Mucosa of stomach (tissue), 1 donor: Measurements from ENCODE around the gene MAT2B.

Experiments used
- H3K27me3 ChIP-seq: one replicate; pipeline ENCODE4 v1.7.0; 2013; ENCODE audit warnings: mild to moderate bottlenecking, low read length; ENCODE audit not compliant: control insufficient read depth, insufficient read depth
- H3K36me3 ChIP-seq: one replicate; pipeline ENCODE4 v1.7.0; 2013; ENCODE audit warnings: low read length; ENCODE audit not compliant: control insufficient read depth, insufficient read depth
- H3K4me1 ChIP-seq: one replicate; pipeline ENCODE4 v1.7.0; 2013; ENCODE audit warnings: mild to moderate bottlenecking, low read length; ENCODE audit not compliant: control insufficient read depth, insufficient read depth
- H3K4me3 ChIP-seq: one replicate; pipeline ENCODE4 v1.7.0; 2013; ENCODE audit warnings: low read length
- H3K9ac ChIP-seq: one replicate; pipeline ENCODE4 v1.7.0; 2013; ENCODE audit warnings: mild to moderate bottlenecking, low read length, moderate library complexity
- H3K9me3 ChIP-seq: one replicate; pipeline ENCODE4 v1.7.0; 2013; ENCODE audit warnings: mild to moderate bottlenecking, low read length, moderate library complexity; ENCODE audit not compliant: control insufficient read depth
- donor health status: Pancreatic carcinoma.

The MAT2B gene

GRCh38 chr5:163505368-163506094 is at the start of gene MAT2B:
MAT2B (plus strand) TSS chr5:163505619; CDS start chr5:163505687, 68 bp downstream.
- Histone ChIP-seq H3K4me3 (peak within 1 kb of the TSS; percentile 71), H3K9ac (peak within 1 kb of the TSS; percentile 91), H3K36me3 (no peaks in the 10 kb centered on the region), H3K27me3 (no peaks in the 10 kb centered on the region), H3K4me1 (peaks cover 4% of the 10 kb centered on the region), H3K9me3 (no peaks in the 10 kb centered on the region)

DNA sequence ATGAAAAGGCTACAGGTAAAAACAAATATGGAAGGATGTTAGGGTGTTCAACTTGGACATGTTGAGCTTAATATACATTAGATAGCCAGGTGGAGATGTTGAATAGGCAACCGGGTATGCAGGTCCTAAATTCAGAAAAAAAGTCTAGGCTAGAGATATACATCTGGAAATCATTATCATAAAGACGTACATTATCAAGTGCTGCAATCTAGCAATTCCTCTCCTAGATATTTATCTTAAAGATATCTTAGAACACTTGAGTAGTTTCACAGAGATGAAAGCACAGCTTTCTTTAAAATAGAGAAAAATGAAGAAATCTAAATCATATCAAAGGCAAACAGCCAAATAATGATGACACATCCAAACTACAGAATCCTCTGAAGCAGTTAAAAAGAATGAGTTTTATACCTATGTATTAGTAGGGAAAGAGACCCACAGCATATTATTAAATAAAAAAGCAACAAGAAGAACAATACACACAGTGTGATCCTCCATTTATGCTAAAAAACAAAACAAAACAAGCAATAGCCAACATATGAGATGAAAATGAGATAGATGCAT is 49.3 kb upstream of the MAT2B start:
- Histone ChIP-seq H3K36me3 (no peaks in the 10 kb centered on the region), H3K9ac (no peak overlapping the region), H3K4me3 (no peak overlapping the region), H3K4me1 (peaks cover 4% of the 10 kb centered on the region), H3K27me3 (no peaks in the 10 kb centered on the region), H3K9me3 (no peaks in the 10 kb centered on the region)

GRCh38 chr5:163456840-163457239 is 48.6 kb upstream of the MAT2B start:
- no peaks in the 10 kb centered on the region for H3K9me3 ChIP-seq
- no peak overlapping the region for H3K4me3 ChIP-seq
- H3K27me3 ChIP-seq: no peaks in the 10 kb centered on the region
- no peak overlapping the region for H3K9ac ChIP-seq
- H3K36me3 ChIP-seq: no peaks in the 10 kb centered on the region
- H3K4me1 ChIP-seq: peaks cover 4% of the 10 kb centered on the region

DNA sequence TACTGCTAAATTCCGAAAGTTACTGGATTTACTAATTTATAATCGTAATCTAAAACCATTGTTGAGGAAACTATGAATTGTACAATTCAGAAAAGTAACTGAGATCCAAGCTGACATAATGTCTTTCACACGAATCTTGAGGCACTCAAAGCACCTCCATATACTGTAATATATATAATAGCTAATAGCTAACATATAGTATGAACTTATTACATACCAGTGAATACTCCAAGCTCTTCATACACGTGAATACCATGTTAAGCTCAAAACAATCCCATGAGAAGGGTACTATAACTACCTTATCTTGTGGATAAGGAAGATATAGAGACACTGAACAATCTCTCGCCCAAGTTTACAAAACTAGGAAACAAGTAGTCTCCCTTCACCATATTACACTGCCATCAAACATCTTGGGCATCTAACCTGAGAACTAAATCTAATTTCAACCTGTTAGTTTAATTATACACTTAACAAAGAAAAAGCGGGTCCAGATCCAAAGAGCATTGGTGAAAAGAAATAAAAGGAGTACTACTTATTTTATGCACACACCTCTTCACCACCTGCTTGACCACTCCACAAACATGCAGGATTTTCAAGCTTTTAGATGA is 46.5 kb upstream of the MAT2B start:
- H3K4me3 ChIP-seq: peak overlapping the region; percentile 65
- no peaks in the 10 kb centered on the region for H3K27me3 ChIP-seq
- H3K4me1 ChIP-seq: peaks cover 4% of the 10 kb centered on the region

DNA sequence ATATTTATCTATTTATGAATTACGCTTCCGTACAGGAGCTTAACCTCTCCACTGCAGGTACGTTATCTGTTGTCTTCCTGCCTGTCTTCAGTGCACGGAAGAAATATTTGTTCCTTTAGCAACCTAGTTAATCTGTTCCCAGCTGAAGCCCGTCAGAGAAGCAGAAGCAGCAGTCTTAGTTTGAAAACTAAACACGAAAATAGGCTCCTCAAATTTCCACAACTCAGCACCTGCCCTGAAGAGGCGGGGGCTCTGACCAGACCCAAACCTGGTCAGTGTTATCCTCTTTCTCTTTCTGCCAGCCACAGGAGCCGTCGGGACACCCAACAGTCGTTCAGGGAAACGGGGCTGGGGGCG is 46.0 kb upstream of the MAT2B start:
- H3K4me3 ChIP-seq: peak overlapping the region; percentile 65
- no peaks in the 10 kb centered on the region for H3K36me3 ChIP-seq
- no peaks in the 10 kb centered on the region for H3K27me3 ChIP-seq
- peaks cover 4% of the 10 kb centered on the region for H3K4me1 ChIP-seq
- H3K9me3 ChIP-seq: no peaks in the 10 kb centered on the region
- peak overlapping the region; percentile 84 for H3K9ac ChIP-seq

More for the DNA sequence above, 46.5 kb upstream of the MAT2B start:
- Histone ChIP-seq H3K36me3 (no peaks in the 10 kb centered on the region), H3K9me3 (no peaks in the 10 kb centered on the region), H3K9ac (peak overlapping the region; percentile 84)

DNA sequence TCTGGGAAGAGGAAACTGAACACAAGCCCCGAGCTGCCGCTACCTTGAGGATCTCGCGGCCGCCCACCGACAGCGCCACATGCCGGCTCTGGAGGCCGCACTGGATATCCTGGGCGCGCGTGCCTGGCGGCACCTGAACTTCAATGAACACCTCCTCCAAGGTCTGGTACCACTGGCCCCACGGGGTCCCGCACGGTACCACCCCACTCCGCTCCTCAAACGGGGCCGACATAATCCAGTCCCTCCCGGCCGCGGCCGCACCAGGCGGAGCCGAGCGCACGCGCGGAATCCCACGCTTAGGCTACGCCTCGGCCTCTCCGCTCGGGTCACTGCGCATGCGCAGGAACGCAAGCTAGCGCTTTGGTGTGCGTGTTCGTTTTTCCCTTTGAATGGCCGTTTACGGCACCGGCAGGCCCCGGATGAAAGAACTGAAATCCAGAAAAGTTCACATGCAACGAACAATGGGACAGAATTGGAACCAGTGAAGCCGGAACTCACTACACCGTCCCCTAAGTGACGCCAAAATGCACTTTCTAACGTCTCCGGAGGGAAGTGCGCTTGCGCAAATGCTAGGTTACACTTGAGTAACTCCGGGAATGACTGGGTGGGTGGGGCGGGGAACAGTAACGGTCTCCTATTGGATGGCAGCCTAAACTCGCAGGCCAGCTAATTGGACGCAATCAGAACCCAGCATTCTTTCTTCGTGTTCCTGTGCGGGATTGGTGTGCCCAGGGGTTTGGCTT is 45.4 kb upstream of the MAT2B start, which contains the start of gene NUDCD2:
Gene NUDCD2, minus strand, starts transcription at position 284 of the 743 bp plus-strand sequence. Its CDS starts 52 bp downstream, at position 232.
- Histone ChIP-seq H3K36me3 (no peaks in the 10 kb centered on the region), H3K4me1 (peaks cover 4% of the 10 kb centered on the region), H3K9ac (peak within 1 kb of the TSS; percentile 84), H3K9me3 (no peaks in the 10 kb centered on the region), H3K4me3 (peak within 1 kb of the TSS; percentile 65), H3K27me3 (no peaks in the 10 kb centered on the region)

DNA sequence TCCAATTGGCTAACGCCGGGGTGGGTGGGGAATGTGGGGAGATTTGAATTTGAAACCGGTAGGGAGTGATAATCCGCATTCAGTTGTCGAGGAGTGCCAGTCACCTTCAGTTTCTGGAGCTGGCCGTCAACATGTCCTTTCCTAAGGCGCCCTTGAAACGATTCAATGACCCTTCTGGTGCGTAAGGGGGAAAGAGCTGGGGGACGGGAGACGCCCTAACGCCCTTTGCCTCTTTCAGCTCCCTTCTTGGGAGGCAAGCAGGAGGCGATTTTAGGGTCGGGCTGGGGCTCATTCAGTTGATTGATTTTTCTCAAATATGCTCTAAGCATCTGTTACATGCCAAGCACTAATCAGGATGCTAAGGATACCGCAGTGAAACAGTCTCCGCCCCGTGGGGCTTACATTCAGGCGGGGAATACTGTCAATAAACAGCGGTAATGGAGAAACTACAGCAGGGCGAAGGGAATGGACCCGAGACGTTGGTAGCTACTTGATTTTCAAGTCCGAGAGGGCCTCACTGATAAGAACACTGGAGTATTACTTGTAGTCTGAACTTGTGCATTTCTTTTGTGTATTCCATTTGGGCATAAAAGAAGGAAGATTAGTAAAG is 44.8 kb upstream of the MAT2B start, which contains the start of gene HMMR:
Gene HMMR, plus strand, starts transcription at position 71 of the 610 bp plus-strand sequence. Its CDS starts 61 bp downstream, at position 132.
- Histone ChIP-seq H3K36me3 (no peaks in the 10 kb centered on the region), H3K4me3 (peak within 1 kb of the TSS; percentile 65), H3K4me1 (peaks cover 4% of the 10 kb centered on the region), H3K9ac (peak within 1 kb of the TSS; percentile 84), H3K27me3 (no peaks in the 10 kb centered on the region), H3K9me3 (no peaks in the 10 kb centered on the region)

- H3K27me3 ChIP-seq: no peaks in the 10 kb centered on the region
- H3K4me1 ChIP-seq: peaks cover 4% of the 10 kb centered on the region
- no peak overlapping the region for H3K4me3 ChIP-seq
- no peaks in the 10 kb centered on the region for H3K36me3 ChIP-seq
- no peaks in the 10 kb centered on the region for H3K9me3 ChIP-seq
- H3K9ac ChIP-seq: no peak overlapping the region
Observed at GRCh38 chr5:163463063-163463435, 42.4 kb upstream of the MAT2B start.

GRCh38 chr5:163467682-163468081 is 37.7 kb upstream of the MAT2B start:
- no peaks in the 10 kb centered on the region for H3K4me1 ChIP-seq
- no peaks in the 10 kb centered on the region for H3K27me3 ChIP-seq
- H3K4me3 ChIP-seq: no peak overlapping the region

GRCh38 chr5:163473635-163474243 is 31.7 kb upstream of the MAT2B start:
- Histone ChIP-seq H3K27me3 (no peaks in the 10 kb centered on the region), H3K36me3 (no peaks in the 10 kb centered on the region), H3K4me3 (no peak overlapping the region), H3K4me1 (no peaks in the 10 kb centered on the region), H3K9ac (no peak overlapping the region), H3K9me3 (no peaks in the 10 kb centered on the region)

More at GRCh38 chr5:163467682-163468081, 37.7 kb upstream of the MAT2B start:
- H3K9ac ChIP-seq: no peak overlapping the region
- no peaks in the 10 kb centered on the region for H3K36me3 ChIP-seq
- no peaks in the 10 kb centered on the region for H3K9me3 ChIP-seq

- H3K4me1 ChIP-seq: no peaks in the 10 kb centered on the region
- H3K27me3 ChIP-seq: no peaks in the 10 kb centered on the region
- H3K9ac ChIP-seq: no peak overlapping the region
- no peak overlapping the region for H3K4me3 ChIP-seq
- H3K36me3 ChIP-seq: no peaks in the 10 kb centered on the region
- no peaks in the 10 kb centered on the region for H3K9me3 ChIP-seq
Observed at GRCh38 chr5:163475411-163475810, 30.0 kb upstream of the MAT2B start.
